NCI-H524 treated with DMSO at 0.1 percent for 48 hours (cell line): ENCODE data around the gene ERP29.
"Not testable (repeated sequence)": the region's sequence is repeated elsewhere in the genome, so short reads cannot be mapped to it uniquely, and the experiment has no call there.

ENCODE experiments used
- DNase-seq: peaks from one replicate; lab custom pipeline; 2025; lab: John Stamatoyannopoulos, UW

The ERP29 gene

DNA sequence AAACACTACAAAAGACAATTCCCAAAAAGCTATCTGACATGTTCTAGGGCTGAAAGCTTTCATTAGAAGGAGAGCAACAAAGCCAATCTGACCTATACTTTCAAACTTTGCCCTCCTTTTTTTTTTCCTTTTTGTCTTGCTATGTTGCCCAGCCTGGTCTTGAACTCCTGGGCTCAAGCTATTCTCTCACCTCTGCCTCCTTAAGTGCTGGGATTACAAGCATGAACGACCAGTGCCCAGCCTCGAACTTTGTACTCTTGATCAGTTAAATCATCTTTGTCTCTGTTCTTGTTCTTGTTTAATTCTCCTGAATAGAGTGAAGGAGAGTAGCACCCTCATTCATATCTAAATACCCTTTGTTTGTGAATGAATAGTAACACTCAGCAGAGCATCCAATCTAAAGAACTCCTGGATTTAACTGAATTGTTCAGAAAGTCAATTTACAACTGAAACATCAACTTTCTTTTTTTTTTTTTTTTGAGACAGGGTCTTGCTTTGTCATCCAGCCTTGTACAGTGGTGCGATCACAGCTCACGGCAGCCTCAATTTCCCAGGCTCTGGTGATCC lies 22.1 kb downstream of the ERP29 start:
- DNase-seq = no peak

DNA sequence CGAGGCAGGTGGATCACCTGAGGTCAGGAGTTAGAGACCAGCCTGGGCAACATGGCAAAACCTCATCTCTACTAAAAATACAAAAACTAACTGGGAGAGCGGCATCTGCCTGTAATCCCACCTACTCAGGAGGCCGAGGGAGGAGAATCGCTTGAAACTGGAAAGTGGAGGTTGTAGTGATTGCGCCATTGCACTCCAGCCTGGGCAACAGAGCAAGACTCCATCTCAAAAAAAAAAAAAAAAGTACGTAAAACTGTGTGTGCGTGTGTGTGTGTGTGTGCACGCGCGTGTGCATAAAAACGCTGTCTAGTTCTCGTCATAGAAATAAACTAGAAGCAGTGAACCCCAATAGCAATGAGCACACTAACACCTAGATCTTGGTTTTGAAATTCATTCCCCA lies 23.4 kb downstream of the ERP29 start:
- not testable (repeated sequence) for DNase-seq

DNA sequence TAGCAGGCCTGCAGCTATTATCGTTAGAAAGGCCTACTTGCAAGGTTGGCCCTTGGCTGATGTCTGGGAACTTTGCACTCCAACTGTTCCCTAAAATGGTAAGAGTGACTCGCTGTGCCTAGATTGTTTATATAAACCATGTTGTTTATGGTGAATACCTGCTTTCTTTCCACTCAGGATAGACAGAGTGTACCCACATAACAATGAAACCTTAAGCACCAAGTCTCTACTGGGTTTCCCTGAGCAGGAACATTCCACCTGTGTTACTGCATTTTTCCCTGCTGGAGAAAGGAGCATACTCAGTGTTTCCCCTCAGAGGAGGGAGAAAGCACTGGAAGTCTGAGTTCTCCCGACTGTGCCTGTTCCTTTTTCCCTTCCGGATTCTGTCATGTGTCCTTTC lies 32.8 kb downstream of the ERP29 start:
- DNase-seq = no peak

DNA sequence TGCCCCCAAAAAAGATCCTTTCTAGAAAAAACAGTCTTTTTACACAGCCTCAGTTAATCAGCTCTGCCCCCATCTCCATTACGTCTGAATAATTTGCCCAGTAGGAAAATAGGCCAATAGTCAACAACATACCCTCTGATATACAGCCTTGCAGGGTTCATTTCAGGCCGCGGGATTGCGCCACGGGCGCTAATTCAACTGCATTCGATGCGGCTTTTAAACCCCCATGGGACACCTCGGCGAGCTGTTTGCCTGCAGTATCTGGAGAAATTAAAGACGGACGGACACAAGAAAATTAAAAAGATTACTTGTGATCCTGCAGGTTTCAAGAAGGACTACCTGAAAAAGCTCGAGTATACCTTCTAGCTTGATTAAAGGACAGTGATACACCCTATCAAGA lies 36.1 kb downstream of the ERP29 start:
- no peak for DNase-seq

DNA sequence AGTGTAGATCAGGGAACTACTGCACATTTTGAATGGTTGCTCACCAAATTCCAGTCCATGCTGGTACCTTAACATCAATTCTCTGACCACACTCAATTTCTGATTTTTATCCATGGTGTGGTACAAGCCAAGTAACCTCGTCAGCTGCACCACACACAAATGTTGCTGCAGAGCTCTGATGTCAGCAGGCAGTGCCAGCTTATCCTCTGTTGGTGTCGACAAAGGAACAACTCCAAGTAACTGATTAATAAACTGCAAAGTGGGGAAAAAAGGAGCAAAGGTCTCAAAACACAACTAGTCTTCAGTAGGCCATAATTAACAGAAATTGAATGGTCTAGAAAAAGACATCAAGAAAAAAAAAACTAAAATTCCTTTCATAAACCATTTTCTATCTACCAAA lies 47.9 kb downstream of the ERP29 start:
- no peak for DNase-seq

DNA sequence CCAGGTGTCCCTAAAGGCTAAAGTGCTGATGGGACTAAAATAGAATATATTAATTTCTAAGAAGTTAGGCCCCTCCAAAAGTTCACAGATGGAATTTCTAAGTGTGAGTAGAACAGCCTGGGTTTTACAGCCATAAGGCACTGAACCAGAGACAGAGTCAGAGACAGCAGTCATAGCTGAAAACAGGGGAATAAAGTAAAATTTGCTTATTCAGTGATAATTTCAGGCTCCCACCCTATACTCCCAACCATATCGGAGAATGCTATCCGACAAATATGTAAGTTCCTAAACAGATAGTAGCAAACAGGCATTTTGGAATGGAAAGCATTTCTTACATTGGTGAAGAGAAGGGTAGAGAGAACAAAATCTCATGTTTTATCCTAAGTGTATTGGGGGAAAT lies 50.0 kb downstream of the ERP29 start:
- DNase-seq = no peak

DNA sequence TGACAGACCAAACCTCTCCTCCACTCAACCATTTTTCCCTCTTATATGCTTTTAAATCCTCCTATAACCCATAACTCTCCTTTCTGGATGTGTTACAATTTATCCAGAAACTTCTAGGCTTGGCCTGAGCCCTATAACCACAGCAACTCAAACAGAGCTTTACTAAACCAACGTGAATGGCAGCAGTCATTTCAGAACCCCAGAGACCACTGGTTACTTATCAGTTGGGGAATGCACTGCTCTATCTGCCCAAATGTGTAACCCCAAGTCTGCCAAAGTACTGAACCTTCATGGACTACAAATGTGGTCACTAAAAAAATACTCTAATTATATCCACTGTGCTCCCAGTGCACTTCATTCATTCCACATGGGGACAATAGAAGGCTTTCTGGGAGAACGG lies 53.3 kb downstream of the ERP29 start:
- DNase-seq = no peak
